ENCODE results near the gene CLIC5.

- TF ChIP-seq, protein P1, sequence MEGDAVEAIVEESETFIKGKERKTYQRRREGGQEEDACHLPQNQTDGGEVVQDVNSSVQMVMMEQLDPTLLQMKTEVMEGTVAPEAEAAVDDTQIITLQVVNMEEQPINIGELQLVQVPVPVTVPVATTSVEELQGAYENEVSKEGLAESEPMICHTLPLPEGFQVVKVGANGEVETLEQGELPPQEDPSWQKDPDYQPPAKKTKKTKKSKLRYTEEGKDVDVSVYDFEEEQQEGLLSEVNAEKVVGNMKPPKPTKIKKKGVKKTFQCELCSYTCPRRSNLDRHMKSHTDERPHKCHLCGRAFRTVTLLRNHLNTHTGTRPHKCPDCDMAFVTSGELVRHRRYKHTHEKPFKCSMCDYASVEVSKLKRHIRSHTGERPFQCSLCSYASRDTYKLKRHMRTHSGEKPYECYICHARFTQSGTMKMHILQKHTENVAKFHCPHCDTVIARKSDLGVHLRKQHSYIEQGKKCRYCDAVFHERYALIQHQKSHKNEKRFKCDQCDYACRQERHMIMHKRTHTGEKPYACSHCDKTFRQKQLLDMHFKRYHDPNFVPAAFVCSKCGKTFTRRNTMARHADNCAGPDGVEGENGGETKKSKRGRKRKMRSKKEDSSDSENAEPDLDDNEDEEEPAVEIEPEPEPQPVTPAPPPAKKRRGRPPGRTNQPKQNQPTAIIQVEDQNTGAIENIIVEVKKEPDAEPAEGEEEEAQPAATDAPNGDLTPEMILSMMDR (IDR thresholded peaks at IDR 0.05; ENCODE audit: control extremely low read depth in 1 of 3, insufficient read depth in 1 of 3, low read depth in 1 of 3, low read length in 3 of 3) = no peak
- no peak for TF ChIP-seq POLR2AphosphoS5 (IDR thresholded peaks at IDR 0.05; ENCODE audit: low read depth, low read length)
- TF ChIP-seq JUND (IDR thresholded peaks at IDR 0.05; ENCODE audit: low read length) = no peak
- TF ChIP-seq EZH2 (IDR thresholded peaks at IDR 0.05; ENCODE audit: low read depth, low read length, severe bottlenecking) = no peak
- TF ChIP-seq, protein P2, sequence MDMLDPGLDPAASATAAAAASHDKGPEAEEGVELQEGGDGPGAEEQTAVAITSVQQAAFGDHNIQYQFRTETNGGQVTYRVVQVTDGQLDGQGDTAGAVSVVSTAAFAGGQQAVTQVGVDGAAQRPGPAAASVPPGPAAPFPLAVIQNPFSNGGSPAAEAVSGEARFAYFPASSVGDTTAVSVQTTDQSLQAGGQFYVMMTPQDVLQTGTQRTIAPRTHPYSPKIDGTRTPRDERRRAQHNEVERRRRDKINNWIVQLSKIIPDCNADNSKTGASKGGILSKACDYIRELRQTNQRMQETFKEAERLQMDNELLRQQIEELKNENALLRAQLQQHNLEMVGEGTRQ (IDR thresholded peaks at IDR 0.05; ENCODE audit: low read length) = no peak
- TF ChIP-seq TBP (IDR thresholded peaks at IDR 0.05; ENCODE audit: low read depth, low read length) = no peak
- no peak for TF ChIP-seq CHD2 (IDR thresholded peaks at IDR 0.05; ENCODE audit: low read length)
- TF ChIP-seq RAD21 (IDR thresholded peaks at IDR 0.05 in 1 of 2, conservative IDR thresholded peaks at IDR 0.05 in 1 of 2; ENCODE audit: low read depth in 2 of 2, low read length in 2 of 2) = no peak
Measured at GRCh38 chr6:46044881-46045617, 29.4 kb upstream of the CLIC5 start.

Measured in H1 (cell line).